GM12874 (cell line): ENCODE results near the gene TRIM75.

Experiments
- TF ChIP-seq, protein P1 (sequence below): IDR thresholded peaks from 2 replicates; pipeline ENCODE4 v1.5.1; 2011; ENCODE audit warnings: low read depth, mild to moderate bottlenecking, control low read depth, low read length, moderate library complexity; ENCODE audit not compliant: insufficient read depth

Gene TRIM75

DNA sequence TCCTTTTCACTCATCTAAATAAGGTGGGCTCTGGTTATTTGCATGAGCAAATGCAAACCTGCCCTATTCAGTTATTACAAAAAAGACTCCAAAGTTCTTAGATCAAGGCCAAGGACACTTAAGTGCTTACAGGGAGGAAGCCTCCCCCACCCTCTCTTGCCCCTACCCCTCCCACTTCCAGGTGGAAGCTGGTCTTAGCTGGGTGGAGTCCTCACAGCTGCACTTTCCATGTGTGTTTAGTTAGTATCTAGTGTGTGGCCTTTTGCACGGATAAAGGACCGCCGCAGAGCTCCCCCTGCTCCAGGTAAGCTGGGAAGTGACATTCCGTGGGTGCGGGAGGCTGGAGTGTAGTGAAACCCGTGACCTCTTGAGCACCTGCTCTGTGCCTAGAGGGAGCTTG is at the start of gene TRIM75:
TRIM75 (plus strand) TSS at position 222 of the 400 bp plus-strand sequence. CDS start 5,282 bp downstream, outside the sequence.
- TF ChIP-seq, protein P1, sequence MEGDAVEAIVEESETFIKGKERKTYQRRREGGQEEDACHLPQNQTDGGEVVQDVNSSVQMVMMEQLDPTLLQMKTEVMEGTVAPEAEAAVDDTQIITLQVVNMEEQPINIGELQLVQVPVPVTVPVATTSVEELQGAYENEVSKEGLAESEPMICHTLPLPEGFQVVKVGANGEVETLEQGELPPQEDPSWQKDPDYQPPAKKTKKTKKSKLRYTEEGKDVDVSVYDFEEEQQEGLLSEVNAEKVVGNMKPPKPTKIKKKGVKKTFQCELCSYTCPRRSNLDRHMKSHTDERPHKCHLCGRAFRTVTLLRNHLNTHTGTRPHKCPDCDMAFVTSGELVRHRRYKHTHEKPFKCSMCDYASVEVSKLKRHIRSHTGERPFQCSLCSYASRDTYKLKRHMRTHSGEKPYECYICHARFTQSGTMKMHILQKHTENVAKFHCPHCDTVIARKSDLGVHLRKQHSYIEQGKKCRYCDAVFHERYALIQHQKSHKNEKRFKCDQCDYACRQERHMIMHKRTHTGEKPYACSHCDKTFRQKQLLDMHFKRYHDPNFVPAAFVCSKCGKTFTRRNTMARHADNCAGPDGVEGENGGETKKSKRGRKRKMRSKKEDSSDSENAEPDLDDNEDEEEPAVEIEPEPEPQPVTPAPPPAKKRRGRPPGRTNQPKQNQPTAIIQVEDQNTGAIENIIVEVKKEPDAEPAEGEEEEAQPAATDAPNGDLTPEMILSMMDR = no peak

DNA sequence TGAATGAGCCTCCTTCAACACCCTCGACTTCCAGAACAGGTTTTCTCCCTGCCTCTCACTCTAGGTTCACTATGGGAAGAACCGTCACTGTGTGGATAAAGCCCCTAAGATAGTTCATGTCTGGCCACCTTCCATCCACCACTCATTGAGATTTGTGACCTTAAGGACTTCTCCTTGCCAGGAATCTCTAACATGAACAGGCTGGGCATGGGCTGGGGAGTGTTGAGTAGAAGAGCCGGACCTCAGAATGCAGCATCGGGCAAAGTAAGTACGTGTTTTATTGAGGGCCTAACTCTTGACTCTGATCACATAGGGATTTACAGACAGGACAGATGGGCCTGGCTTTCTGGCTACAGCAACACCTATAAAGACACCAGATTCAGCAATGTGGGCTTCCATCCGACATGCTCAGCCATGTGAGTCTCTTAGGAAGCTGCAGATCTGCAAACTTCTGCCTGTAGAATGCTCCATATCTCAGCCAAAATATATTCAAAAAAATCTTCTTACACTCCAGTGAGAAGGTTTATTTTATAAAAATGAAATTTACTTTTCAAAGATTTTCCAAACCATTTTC is 48.2 kb upstream of the TRIM75 start:
- TF ChIP-seq, protein P1 = no peak

DNA sequence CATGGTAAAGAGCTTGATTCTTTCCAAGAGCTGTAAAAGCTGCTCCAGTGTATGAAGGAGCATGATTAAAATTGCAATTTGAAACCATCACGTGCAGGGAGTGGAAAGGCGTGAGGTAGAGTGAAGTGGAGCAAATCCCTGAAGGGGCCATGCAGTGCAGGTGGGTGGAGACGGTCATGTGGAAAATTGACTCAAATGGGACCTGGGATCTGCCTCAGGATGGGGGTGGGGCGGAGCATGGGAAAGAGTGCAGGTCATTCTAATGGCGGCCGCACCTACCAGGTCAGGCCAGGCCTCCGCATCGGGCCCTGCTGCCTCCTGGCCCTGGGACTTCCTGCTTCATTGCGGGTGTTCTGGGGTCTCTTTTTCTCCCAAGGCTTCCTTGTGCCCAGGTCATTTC is 47.2 kb upstream of the TRIM75 start:
- TF ChIP-seq, protein P1 = no peak

DNA sequence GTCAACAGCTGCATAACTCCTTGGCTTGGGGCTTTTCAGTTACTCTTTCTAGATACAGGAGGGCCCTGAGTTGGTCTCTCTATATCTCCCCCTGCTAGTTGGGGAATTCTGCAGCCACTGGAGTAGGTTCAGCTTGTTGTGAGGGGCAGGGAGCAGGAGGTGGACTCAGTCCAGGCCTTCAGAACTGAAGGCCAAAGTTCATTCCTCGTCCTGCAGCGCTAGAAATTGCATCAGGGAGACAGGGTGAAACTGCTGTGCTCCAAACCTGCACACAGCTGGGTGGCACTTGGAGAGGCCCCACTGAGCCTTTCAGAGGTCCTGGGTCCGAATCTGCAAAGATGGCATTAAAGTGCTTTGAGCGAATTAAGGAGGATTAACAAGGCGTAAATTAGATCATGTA is 46.8 kb upstream of the TRIM75 start:
- TF ChIP-seq, protein P1 = no peak

DNA sequence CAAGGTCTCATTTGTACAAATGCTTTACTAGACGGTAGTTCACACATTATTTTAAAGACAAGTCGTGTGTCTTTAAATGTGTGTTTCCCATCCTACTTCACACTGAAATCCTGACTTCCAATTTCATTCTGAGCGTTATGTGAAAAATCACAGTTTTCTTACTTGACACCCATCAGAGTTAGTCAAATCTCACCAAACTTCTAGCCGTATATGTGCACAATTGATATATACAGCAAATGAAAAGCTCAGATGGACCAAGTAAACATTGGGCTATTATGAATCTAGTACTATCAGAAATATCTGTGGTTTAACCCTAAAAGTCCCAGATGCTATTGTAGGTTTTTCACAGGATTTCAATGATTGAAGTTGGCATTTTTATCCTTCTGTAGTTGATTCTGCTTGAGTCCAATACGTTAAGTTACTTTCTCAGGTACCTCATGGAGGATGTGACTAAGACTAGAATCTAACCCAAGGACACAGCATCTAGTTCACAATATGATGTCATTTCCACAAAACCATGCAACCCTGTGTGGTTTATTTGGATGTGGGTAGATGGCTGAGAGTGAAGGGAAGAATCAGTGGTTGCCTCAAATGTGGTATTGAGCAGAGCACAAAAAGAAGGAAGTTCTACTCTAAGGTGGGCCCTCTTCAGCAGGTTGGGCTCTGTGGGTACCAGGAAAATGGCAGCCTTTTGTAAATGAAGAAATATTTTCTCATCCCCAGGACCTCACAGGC is 44.0 kb upstream of the TRIM75 start:
- TF ChIP-seq, protein P1 = no peak

DNA sequence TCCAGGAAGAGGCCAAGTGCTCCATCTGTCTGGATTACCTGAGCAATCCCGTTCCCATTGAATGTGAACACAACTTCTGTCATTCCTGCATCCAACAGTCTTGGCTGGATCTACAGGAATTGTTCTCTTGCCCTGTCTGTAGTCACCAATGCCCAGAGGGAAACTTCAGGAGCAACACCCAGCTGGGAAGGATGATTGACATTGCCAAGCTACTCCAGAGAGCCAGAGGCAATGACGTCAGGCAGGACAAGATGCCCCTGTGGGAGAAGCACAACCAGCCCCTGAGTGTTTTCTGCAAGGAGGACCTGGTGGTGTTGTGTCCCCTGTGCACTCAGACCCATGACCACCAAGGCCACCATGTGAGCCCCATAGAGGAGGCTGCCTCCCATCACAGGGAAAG is 43.2 kb upstream of the TRIM75 start:
- TF ChIP-seq, protein P1 = no peak

DNA sequence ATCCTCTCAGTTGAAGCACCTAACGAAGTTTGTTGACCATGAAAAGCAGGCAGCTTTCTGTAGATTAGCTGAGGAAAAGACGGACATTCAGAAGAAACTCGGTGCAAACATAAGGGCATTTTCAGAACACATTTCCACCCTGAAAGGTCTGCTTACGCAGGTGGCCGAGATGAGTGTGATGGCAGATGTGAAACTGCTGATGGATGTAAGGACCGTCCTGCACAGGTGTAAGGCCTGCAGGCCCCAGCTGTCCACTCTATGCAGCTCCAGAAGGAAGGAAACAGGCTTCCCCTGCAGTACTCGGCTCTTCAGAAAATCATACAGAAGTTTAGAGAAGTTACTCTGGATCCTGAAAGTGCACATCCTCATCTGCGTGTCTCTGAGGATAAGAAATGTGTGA is 42.7 kb upstream of the TRIM75 start:
- TF ChIP-seq, protein P1 = no peak
